IPS-18a (cell line): ENCODE results near the gene CAMK2G.
"Not testable (repeated sequence)": the region's sequence is repeated elsewhere in the genome, so short reads cannot be mapped to it uniquely, and the experiment has no call there.

Experiments
- H3K27ac ChIP-seq: one replicate; pipeline ENCODE4 v1.5.1; 2013; ENCODE audit warnings: low read length
- H3K27me3 ChIP-seq: one replicate; pipeline ENCODE4 v1.6.1; 2013; ENCODE audit warnings: mild to moderate bottlenecking, low read length; ENCODE audit not compliant: control insufficient read depth, insufficient read depth
- H3K36me3 ChIP-seq: one replicate; pipeline ENCODE4 v1.6.1; 2013; ENCODE audit warnings: low read depth, low read length; ENCODE audit not compliant: control insufficient read depth
- H3K4me1 ChIP-seq: one replicate; pipeline ENCODE4 v1.6.1; 2013; ENCODE audit warnings: low read depth, low read length; ENCODE audit not compliant: control insufficient read depth
- H3K4me3 ChIP-seq: one replicate; pipeline ENCODE4 v1.5.1; 2013; ENCODE audit warnings: low read length
- H3K9ac ChIP-seq: one replicate; pipeline ENCODE4 v1.6.1; 2013; ENCODE audit warnings: mild to moderate bottlenecking, low read length, moderate library complexity
- H3K9me3 ChIP-seq: one replicate; pipeline ENCODE4 v1.6.1; 2013; ENCODE audit warnings: low read depth, low read length; ENCODE audit not compliant: control insufficient read depth

The CAMK2G gene

DNA sequence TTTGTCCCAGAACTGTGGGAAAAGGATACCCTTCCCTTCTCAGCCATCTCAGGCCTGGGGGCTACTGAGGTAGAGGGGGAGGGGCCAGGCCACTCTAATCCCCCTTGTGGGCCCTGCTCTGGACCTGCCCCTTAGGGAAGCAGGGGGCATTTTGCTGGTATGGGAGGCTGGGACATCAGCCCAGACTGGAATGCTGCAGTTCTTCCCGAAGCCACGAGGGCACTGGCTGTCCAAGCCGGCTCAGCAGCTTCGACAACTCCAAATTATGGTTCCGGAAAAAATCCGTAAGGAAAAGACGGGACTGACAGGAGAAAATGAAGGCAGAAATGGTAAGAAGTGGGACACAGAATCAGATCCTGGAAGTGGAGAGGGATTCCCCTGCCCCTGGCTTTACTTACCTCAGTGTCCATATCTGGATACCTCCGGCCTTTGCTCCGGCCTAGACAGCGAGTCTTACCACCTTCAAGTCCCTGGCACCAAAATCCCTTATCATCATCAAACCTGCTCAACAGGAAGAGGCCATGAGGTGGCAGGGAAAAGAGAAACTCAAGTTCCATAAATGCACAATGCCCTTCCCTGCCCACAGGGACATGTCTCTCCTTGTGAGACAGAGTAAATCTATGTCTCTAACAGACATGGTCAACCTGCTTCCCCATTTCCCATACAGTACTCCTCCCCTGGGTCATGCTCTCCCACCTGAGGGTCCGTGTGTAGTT is 71.9 kb downstream of the CAMK2G start:
- Histone ChIP-seq H3K27ac (no peak overlapping the region), H3K36me3 (peaks cover 52% of the 10 kb centered on the region)

DNA sequence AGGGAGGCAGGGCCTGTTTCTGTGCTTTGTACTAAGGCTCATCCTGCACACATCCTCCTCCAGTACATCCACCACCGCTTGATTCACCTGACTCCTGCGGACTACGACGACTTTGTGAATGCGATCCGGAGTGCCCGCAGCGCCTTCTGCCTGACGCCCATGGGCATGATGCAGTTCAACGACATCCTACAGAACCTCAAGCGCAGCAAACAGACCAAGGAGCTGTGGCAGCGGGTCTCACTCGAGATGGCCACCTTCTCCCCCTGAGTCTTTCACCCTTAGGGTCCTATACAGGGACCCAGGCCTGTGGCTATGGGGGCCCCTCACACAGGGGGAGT is 73.1 kb downstream of the CAMK2G start:
- Histone ChIP-seq H3K4me3 (no peak overlapping the region), H3K9me3 (no peaks in the 10 kb centered on the region), H3K9ac (no peak overlapping the region), H3K36me3 (peaks cover 51% of the 10 kb centered on the region), H3K4me1 (no peaks in the 10 kb centered on the region), H3K27ac (no peak overlapping the region), H3K27me3 (no peaks in the 10 kb centered on the region)

More for the DNA sequence above, 71.9 kb downstream of the CAMK2G start:
- H3K4me1 ChIP-seq = no peaks in the 10 kb centered on the region
- no peaks in the 10 kb centered on the region for H3K27me3 ChIP-seq
- no peaks in the 10 kb centered on the region for H3K9me3 ChIP-seq
- H3K4me3 ChIP-seq = no peak overlapping the region
- no peak overlapping the region for H3K9ac ChIP-seq

DNA sequence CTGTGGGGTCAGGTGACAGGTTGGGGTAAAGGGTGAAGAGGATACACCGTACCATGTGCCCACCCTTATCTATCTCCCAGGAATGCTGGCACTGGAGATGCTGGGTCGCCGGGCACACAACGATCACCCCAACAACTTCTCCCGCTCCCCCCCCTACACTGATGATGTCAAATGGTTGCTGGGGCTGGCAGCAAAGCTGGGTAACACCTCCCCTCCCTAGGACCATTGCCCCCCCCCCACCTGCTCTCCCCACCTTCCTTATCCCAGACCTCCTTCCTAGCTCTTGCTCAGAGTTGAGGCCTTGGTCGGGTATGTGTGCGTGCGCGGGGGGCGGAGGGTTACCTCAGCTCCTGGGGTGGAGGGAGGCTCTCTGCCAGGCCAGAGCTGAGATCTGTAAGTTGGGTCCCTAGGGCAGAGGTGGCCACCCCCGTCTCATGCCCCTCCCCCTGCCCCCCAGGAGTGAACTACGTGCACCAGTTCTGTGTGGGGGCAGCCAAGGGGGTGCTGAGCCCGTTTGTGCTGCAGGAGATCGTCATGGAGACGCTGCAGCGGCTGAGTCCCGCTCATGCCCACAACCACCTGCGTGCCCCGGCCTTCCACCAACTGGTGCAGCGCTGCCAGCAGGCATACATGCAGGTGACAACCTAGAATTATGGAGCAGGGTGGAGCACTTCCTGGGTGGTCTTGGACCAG is 73.6 kb downstream of the CAMK2G start:
- Histone ChIP-seq H3K27me3 (no peaks in the 10 kb centered on the region), H3K36me3 (peaks cover 47% of the 10 kb centered on the region), H3K4me3 (no peak overlapping the region), H3K27ac (no peak overlapping the region), H3K4me1 (no peaks in the 10 kb centered on the region), H3K9ac (no peak overlapping the region), H3K9me3 (no peaks in the 10 kb centered on the region)

DNA sequence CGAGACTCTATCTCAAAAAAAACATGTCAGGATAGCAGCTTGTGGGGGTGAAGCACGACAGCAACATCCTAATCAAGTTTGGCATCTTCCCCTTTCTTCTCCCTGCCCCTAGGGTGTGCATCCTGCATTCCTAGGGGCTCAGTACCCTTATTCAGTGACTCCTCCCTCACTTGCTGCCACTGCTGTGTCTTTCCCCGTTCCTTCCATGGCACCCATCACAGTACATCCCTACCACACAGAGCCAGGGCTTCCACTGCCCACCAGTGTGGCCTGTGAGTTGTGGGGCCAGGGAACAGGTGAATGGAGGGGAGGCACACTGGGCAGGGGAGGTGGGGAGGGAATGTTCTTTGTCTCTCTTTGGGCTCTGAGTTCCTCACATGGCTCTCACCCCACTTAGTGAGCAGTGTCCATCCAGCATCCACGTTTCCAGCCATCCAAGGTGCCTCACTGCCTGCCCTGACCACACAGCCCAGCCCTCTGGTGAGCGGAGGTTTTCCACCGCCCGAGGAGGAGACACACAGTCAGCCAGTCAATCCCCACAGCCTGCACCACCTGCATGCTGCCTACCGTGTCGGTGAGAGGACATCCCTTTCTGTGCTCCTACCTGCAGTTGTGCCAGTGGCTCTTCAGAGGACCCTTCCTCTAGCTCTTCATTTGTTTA is 74.3 kb downstream of the CAMK2G start:
- Histone ChIP-seq H3K9me3 (no peaks in the 10 kb centered on the region), H3K4me1 (no peaks in the 10 kb centered on the region), H3K9ac (no peak overlapping the region), H3K36me3 (peaks cover 42% of the 10 kb centered on the region), H3K4me3 (no peak overlapping the region), H3K27me3 (no peaks in the 10 kb centered on the region), H3K27ac (no peak overlapping the region)

DNA sequence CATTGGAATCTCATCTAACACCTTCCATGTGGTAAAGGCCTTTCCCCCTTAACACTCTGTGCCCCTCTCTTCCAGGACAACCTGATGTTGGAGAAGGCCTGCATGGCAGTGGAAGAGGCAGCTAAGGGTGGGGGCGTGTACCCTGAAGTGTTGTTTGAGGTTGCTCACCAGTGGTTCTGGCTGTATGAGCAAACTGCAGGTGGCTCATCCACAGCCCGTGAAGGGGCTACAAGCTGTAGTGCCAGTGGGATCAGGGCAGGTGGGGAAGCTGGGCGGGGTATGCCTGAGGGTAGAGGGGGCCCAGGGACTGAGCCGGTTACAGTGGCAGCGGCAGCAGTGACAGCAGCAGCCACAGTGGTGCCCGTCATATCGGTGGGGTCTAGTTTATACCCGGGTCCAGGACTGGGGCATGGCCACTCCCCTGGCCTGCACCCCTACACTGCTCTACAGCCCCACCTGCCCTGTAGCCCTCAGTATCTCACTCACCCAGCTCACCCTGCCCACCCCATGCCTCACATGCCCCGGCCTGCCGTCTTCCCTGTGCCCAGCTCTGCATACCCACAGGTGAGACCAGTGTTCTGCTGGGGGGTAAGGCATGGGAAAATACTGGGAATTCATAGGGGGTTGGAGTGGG is 75.3 kb downstream of the CAMK2G start:
- Histone ChIP-seq H3K4me3 (no peak overlapping the region), H3K9me3 (no peaks in the 10 kb centered on the region), H3K9ac (no peak overlapping the region), H3K4me1 (no peaks in the 10 kb centered on the region), H3K27ac (no peak overlapping the region), H3K36me3 (peaks cover 49% of the 10 kb centered on the region), H3K27me3 (no peaks in the 10 kb centered on the region)

DNA sequence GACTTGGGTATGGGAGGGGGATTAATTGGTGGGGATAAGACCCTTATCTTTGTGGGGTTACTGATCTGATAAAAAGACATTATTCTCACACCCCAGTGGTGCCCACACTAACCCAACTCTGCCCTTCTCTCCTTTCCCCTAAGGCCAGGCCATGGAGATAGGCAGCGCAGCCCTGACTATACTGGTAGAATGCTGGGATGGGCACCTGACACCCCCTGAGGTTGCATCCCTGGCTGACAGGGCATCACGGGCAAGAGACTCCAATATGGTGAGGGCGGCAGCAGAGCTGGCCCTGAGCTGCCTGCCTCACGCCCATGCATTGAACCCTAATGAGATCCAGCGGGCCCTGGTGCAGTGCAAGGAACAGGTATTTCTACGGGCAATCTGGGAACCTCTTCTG is 76.3 kb downstream of the CAMK2G start:
- Histone ChIP-seq H3K4me1 (no peaks in the 10 kb centered on the region), H3K27ac (no peak overlapping the region), H3K9ac (no peak overlapping the region), H3K4me3 (no peak overlapping the region), H3K9me3 (no peaks in the 10 kb centered on the region), H3K27me3 (no peaks in the 10 kb centered on the region), H3K36me3 (peaks cover 47% of the 10 kb centered on the region)

DNA sequence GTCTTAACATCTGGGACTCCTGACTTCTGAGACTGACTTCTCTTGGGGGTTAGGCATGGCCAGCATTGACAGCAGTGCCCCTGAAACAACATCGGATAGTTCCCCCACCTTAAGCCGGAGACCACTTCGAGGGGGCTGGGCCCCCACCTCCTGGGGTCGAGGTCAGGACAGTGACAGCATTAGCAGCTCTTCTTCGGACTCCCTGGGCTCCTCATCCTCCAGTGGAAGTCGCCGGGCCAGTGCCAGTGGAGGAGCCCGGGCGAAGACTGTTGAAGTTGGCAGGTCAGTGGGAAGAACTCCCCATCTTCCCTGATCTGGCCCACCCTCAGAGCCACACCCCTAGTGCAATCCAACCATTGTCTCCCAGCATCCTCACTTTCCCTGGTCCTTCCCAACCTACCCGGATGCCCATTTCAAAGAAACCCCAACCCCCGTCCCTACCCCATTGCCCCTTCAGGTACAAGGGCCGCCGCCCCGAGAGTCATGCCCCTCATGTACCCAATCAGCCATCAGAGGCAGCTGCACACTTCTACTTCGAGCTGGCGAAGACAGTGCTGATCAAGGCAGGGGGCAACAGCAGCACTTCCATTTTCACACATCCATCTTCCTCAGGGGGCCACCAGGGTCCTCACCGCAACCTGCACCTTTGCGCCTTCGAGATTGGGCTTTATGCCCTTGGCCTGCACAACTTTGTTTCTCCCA is 76.9 kb downstream of the CAMK2G start:
- no peaks in the 10 kb centered on the region for H3K9me3 ChIP-seq
- H3K9ac ChIP-seq = no peak overlapping the region
- no peaks in the 10 kb centered on the region for H3K4me1 ChIP-seq
- H3K27me3 ChIP-seq = no peaks in the 10 kb centered on the region
- peaks cover 46% of the 10 kb centered on the region for H3K36me3 ChIP-seq
- H3K4me3 ChIP-seq = no peak overlapping the region
- H3K27ac ChIP-seq = no peak overlapping the region

DNA sequence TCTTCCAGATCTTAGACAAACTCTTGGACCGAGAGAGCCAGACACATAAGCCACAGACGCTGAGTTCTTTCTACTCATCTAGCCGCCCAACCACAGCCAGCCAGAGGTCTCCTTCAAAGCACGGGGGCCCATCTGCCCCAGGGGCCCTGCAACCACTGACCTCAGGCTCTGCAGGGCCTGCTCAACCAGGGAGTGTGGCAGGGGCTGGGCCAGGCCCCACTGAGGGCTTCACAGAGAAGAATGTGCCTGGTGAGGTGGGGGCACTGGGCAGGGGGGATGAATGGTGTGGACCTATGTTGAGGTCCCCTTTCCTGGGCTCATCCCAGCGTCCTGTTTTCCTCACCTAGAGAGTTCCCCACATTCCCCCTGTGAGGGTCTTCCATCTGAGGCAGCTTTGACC is 77.6 kb downstream of the CAMK2G start:
- Histone ChIP-seq H3K9ac (no peak overlapping the region), H3K27ac (no peak overlapping the region), H3K4me1 (no peaks in the 10 kb centered on the region), H3K9me3 (no peaks in the 10 kb centered on the region), H3K4me3 (no peak overlapping the region), H3K36me3 (peaks cover 39% of the 10 kb centered on the region), H3K27me3 (no peaks in the 10 kb centered on the region)

DNA sequence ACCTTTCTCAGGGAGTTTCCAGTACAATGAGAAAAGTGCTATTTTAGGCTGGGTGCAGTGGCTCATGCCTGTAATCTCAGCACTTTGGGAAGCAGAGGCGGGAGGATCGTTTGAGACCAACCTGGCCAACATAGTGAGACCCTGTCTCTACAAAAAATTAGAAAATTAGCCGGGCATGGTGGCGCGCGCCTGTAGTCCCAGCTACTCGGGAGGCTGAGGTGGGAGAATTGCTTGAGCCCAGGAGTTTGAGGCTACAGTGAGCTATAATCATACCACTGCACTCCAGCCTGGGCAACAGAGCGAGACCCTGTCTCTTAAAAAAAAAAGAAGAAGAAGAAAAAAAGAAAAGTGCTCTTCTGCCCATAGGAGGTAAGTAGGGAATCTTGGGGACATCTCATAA is 78.3 kb downstream of the CAMK2G start:
- H3K4me1 ChIP-seq, H3K27ac ChIP-seq, H3K4me3 ChIP-seq, H3K9me3 ChIP-seq, H3K9ac ChIP-seq, H3K27me3 ChIP-seq: not testable (repeated sequence)
- H3K36me3 ChIP-seq = peaks cover 36% of the 10 kb centered on the region

DNA sequence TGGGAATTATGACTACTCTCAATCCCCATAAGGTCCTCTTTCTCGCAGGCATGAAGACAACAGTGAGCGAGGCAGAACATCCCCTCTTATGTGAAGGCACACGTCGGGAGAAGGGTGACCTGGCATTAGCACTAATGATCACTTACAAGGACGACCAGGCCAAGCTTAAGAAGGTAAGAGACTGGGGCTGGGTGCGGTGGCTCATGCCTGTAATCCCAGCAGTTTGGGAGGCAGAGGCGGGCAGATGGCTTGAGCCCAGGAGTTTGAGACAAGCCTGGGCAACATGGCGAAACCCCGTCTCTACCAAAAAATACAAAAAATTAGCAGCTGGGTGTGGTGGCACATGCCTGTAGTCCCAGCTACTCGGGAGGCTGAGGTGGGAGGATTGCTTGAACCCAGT is 78.9 kb downstream of the CAMK2G start:
- H3K36me3 ChIP-seq = peaks cover 35% of the 10 kb centered on the region
- H3K27ac ChIP-seq = not testable (repeated sequence)

DNA sequence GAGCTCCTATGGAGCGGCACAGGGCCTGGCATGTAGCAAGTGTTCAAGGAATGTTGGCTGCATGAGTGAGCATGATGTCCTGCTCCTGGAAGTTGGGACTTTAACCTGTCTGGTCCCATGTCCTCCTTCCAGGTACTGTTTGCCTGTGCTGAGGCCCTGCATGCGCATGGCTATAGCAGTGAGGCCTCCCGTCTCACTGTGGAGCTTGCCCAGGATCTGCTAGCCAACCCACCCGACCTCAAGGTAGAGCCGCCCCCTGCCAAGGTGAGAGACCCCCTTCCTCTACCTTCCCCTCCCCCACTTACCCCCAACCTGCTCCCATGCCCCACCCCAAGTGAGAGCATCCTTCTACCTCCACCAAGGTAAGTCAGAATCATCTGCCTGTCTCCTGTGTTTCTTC is 80.9 kb downstream of the CAMK2G start:
- peaks cover 36% of the 10 kb centered on the region for H3K36me3 ChIP-seq

More for the DNA sequence above, 78.9 kb downstream of the CAMK2G start:
- not testable (repeated sequence) for H3K4me1 ChIP-seq, H3K4me3 ChIP-seq, H3K9ac ChIP-seq, H3K27me3 ChIP-seq, H3K9me3 ChIP-seq

More for the DNA sequence above, 80.9 kb downstream of the CAMK2G start:
- no peak overlapping the region for H3K4me3 ChIP-seq
- no peaks in the 10 kb centered on the region for H3K27me3 ChIP-seq
- no peaks in the 10 kb centered on the region for H3K4me1 ChIP-seq
- H3K9ac ChIP-seq = no peak overlapping the region
- H3K9me3 ChIP-seq = no peaks in the 10 kb centered on the region
- no peak overlapping the region for H3K27ac ChIP-seq
